ENCODE measurements around the gene C19orf47. TPM values are rescaled to one million over a fixed set of nuclear protein-coding genes. Genes with fewer than 3 reads are reported as not detected.
"Not testable (repeated sequence)": the region's sequence is repeated elsewhere in the genome, so short reads cannot be mapped to it uniquely, and the experiment has no call there.

The C19orf47 gene
- total RNA-seq, 4 donors from 2014 or later, result 14.8 to 34.9 (median 16.3) TPM

- peaks cover 66% of the 10 kb centered on the region for H3K36me3 ChIP-seq
- TF ChIP-seq, protein P1, sequence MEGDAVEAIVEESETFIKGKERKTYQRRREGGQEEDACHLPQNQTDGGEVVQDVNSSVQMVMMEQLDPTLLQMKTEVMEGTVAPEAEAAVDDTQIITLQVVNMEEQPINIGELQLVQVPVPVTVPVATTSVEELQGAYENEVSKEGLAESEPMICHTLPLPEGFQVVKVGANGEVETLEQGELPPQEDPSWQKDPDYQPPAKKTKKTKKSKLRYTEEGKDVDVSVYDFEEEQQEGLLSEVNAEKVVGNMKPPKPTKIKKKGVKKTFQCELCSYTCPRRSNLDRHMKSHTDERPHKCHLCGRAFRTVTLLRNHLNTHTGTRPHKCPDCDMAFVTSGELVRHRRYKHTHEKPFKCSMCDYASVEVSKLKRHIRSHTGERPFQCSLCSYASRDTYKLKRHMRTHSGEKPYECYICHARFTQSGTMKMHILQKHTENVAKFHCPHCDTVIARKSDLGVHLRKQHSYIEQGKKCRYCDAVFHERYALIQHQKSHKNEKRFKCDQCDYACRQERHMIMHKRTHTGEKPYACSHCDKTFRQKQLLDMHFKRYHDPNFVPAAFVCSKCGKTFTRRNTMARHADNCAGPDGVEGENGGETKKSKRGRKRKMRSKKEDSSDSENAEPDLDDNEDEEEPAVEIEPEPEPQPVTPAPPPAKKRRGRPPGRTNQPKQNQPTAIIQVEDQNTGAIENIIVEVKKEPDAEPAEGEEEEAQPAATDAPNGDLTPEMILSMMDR (IDR thresholded peaks at IDR 0.05), result no peak
- TF ChIP-seq EP300 (IDR thresholded peaks at IDR 0.05), result no peak
- no peak for TF ChIP-seq POLR2A (IDR thresholded peaks at IDR 0.05)
- H3K4me3 ChIP-seq, result no peak overlapping the region
- H3K27ac ChIP-seq, result no peak overlapping the region
- no peak for DNase-seq (ENCODE audit: low spot score in 2 of 2)
- H3K27me3 ChIP-seq, result no peaks in the 10 kb centered on the region
- peaks cover 8% of the 10 kb centered on the region for H3K4me1 ChIP-seq
- no peaks in the 10 kb centered on the region for H3K9me3 ChIP-seq
Observed at GRCh38 chr19:40335101-40335500, 13.1 kb downstream of the C19orf47 start.

DNA sequence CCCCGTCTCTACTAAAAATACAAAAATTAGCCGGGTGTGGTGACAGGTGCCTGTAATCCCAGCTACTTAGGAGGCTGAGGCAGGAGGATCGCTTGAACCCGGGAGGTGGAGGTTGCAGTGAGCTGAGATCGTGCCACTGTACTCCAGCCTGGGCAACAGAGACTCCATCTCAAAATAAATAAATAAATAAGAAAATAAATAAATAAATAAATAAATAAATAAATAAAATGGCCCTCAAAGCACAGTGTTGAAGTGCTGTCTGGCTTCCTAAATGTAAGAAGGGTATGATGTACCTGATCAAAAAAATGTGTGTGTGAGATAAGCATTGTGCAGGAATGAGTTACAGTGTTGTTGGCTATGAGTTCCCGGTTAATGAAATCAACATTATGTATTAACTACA lies 15.1 kb downstream of the C19orf47 start:
- 97% methylated on average over 6 of the region's 6 CpGs for WGBS
- H3K27ac ChIP-seq; H3K4me1 ChIP-seq; H3K9me3 ChIP-seq; H3K27me3 ChIP-seq; DNase-seq (ENCODE audit: low spot score in 2 of 2); H3K4me3 ChIP-seq: not testable (repeated sequence)
- peaks cover 67% of the 10 kb centered on the region for H3K36me3 ChIP-seq

DNA sequence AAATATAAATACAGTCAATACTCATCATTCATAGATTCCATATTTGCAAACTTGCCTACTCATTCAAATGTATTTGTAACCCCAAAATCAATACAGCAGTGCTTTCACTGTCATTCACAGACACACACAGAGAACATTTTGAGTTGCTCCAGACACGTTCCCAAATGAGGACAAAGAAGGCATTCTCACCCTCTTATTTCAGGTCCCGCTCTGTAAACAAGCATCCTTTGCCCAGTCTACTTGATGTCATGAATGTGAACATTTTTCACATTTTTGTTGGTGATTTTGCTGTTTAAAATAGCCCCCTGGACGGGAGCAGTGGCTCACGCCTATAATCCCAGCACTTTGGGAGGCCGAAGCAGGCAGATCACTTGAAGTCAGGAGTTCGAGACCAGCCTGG lies 15.5 kb downstream of the C19orf47 start:
- DNase-seq (ENCODE audit: low spot score in 2 of 2), result no peak
- H3K4me3 ChIP-seq, result no peak overlapping the region
- peaks cover 71% of the 10 kb centered on the region for H3K36me3 ChIP-seq
- WGBS, result 93% methylated on average over 6 of the region's 6 CpGs
- H3K4me1 ChIP-seq, result peaks cover 8% of the 10 kb centered on the region
- H3K27ac ChIP-seq, result no peak overlapping the region
- H3K27me3 ChIP-seq, result no peaks in the 10 kb centered on the region
- TF ChIP-seq POLR2A (IDR thresholded peaks at IDR 0.05) (no peak), POLR2AphosphoS5 (IDR thresholded peaks at IDR 0.05) (no peak), EP300 (IDR thresholded peaks at IDR 0.05) (no peak)
- TF ChIP-seq, protein P1 (IDR thresholded peaks at IDR 0.05), result no peak
- no peaks in the 10 kb centered on the region for H3K9me3 ChIP-seq

DNA sequence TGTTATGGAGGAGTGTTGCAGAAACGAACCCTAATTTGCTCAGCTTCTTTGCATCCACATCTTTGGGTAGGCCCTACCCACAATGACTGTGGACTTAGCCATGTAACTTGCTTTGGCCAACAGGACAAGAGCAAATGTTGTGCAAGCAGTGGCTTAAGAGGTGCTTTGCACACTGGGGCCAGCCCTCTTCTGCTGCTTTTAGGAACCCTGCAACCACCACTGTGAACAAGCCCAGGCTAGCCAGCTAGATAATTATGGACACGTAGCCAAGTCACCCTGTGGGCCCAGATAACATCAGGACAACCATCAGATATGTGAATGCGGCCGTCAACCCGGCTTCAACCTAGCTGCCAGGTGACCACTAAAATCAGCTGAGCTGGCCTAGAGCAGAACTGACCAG lies 17.1 kb downstream of the C19orf47 start:
- H3K27ac ChIP-seq, result no peak overlapping the region
- no peak for TF ChIP-seq POLR2AphosphoS5 (IDR thresholded peaks at IDR 0.05)
- TF ChIP-seq POLR2A (IDR thresholded peaks at IDR 0.05), result no peak
- no peak for TF ChIP-seq EP300 (IDR thresholded peaks at IDR 0.05)
- TF ChIP-seq, protein P1 (IDR thresholded peaks at IDR 0.05), result no peak
- H3K4me1 ChIP-seq, result peaks cover 8% of the 10 kb centered on the region
- H3K4me3 ChIP-seq, result no peak overlapping the region
- H3K9me3 ChIP-seq, result no peaks in the 10 kb centered on the region
- DNase-seq (ENCODE audit: low spot score in 2 of 2), result no peak
- 65% methylated on average over 5 of the region's 5 CpGs for WGBS
- no peaks in the 10 kb centered on the region for H3K27me3 ChIP-seq
- H3K36me3 ChIP-seq, result peaks cover 81% of the 10 kb centered on the region

DNA sequence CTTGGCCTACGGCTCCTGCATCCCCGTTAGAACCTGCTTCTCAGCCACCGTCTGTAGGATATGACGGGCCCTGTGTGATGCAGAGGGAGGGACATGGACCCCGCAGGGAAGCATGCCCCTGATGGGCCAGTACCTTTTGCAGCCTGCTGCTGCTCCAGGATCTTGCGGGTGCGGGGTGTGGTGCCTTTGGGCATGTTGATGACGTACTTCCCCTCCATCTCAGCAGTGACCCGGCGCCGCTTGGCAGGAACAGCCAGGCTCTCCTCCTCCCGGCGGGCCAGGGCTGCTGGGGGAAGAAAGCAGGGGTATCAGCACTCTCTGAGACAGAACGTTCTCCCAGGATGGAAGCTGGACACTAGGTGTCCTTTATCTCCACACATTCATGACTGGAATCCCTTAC lies 22.0 kb downstream of the C19orf47 start:
- peaks cover 83% of the 10 kb centered on the region for H3K36me3 ChIP-seq
- H3K4me3 ChIP-seq, result no peak overlapping the region
- no peaks in the 10 kb centered on the region for H3K27me3 ChIP-seq
- WGBS, result 85% methylated on average over 14 of the region's 14 CpGs
- no peak overlapping the region for H3K27ac ChIP-seq
- H3K4me1 ChIP-seq, result peaks cover 7% of the 10 kb centered on the region
- DNase-seq (ENCODE audit: low spot score in 2 of 2), result no peak
- no peaks in the 10 kb centered on the region for H3K9me3 ChIP-seq
- no peak for TF ChIP-seq POLR2AphosphoS5 (IDR thresholded peaks at IDR 0.05)
- no peak for TF ChIP-seq EP300 (IDR thresholded peaks at IDR 0.05)
- TF ChIP-seq POLR2A (IDR thresholded peaks at IDR 0.05), result no peak

- TF ChIP-seq POLR2A (IDR thresholded peaks at IDR 0.05) (no peak), POLR2AphosphoS5 (IDR thresholded peaks at IDR 0.05) (no peak), EP300 (IDR thresholded peaks at IDR 0.05) (no peak)
- TF ChIP-seq, protein P1 (IDR thresholded peaks at IDR 0.05), result no peak
- DNase-seq (ENCODE audit: low spot score in 2 of 2), result peak in 1 of 2 donors; percentile 63
- Histone ChIP-seq H3K9me3 (no peaks in the 10 kb centered on the region), H3K36me3 (peaks cover 86% of the 10 kb centered on the region), H3K27me3 (no peaks in the 10 kb centered on the region), H3K4me1 (no peaks in the 10 kb centered on the region), H3K27ac (peak overlapping the region; percentile 29), H3K4me3 (no peak overlapping the region)
- WGBS, result 87% methylated on average over 13 of the region's 13 CpGs
Observed at GRCh38 chr19:40323705-40324104, 24.5 kb downstream of the C19orf47 start.

Measured in suprapubic skin (tissue), 4 donors.